ENCODE measurements around the gene ZFPM1.

DNA sequence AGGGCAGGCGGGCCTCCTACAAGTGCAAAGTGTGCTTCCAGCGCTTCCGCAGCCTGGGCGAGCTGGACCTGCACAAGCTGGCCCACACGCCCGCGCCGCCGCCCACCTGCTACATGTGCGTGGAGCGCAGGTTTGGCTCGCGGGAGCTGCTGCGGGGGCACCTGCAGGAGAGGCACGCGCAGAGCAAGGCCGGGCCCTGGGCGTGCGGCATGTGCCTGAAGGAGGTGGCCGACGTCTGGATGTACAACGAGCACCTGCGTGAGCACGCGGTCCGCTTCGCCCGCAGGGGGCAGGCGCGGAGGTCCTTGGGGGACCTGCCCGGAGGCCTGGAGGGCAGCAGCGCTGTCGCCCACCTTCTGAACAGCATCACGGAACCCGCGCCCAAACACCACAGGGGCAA is 16.3 kb upstream of the ZFPM1 start:
- TF ChIP-seq POLR2A (IDR thresholded peaks at IDR 0.05) = no peak
- TF ChIP-seq, protein P1, sequence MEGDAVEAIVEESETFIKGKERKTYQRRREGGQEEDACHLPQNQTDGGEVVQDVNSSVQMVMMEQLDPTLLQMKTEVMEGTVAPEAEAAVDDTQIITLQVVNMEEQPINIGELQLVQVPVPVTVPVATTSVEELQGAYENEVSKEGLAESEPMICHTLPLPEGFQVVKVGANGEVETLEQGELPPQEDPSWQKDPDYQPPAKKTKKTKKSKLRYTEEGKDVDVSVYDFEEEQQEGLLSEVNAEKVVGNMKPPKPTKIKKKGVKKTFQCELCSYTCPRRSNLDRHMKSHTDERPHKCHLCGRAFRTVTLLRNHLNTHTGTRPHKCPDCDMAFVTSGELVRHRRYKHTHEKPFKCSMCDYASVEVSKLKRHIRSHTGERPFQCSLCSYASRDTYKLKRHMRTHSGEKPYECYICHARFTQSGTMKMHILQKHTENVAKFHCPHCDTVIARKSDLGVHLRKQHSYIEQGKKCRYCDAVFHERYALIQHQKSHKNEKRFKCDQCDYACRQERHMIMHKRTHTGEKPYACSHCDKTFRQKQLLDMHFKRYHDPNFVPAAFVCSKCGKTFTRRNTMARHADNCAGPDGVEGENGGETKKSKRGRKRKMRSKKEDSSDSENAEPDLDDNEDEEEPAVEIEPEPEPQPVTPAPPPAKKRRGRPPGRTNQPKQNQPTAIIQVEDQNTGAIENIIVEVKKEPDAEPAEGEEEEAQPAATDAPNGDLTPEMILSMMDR (IDR thresholded peaks at IDR 0.05) = no peak

Measured in suprapubic skin (tissue), 3 donors.